OCI-LY7 (cell line): ENCODE measurements around the gene DENND4B. TPM values are rescaled to one million over a fixed set of nuclear protein-coding genes. Genes with fewer than 3 reads are reported as not detected.

ENCODE experiments used
- BruUV-seq: library from RNA; stranded (reverse); fragments of 400-500 nt; replicated peaks from 2 replicates; lab custom pipeline; 2021; lab: Mats Ljungman, UMichigan
- CTCF ChIA-PET: fragments of 300-600 bp; sonication (Branson Sonifier 250); formaldehyde crosslinking; loops from one replicate; lab custom pipeline; 2022; ENCODE audit warnings: antibody characterized with exemption; ENCODE audit not compliant: unreplicated experiment; lab: Charles Lee
- POLR2A ChIA-PET: fragments of 300-600 bp; sonication (Branson Sonifier 250); formaldehyde crosslinking; loops from one replicate; lab custom pipeline; 2022; ENCODE audit warnings: antibody characterized with exemption; lab: Charles Lee
- DNase-seq: peaks from one replicate; pipeline ENCODE4 v3.0.0-alpha.2; 2015; ENCODE audit warnings: low spot score
- H2AFZ ChIP-seq: fragments of 200-600 bp; sonication (generic), shearing (Covaris generic); 2 replicates; pipeline ENCODE4 v1.6.1; 2014; ENCODE audit warnings: mild to moderate bottlenecking, antibody characterized with exemption, low read length, moderate library complexity
- H3K27ac ChIP-seq: fragments of 200-600 bp; sonication (generic); 2 replicates; pipeline ENCODE4 v1.5.1; 2014; ENCODE audit warnings: mixed run types, low read depth, mild to moderate bottlenecking, moderate library complexity, low read length, inconsistent platforms; ENCODE audit not compliant: poor library complexity, severe bottlenecking
- H3K36me3 ChIP-seq: fragments of 200-600 bp; sonication (generic); 2 replicates; pipeline ENCODE4 v1.6.1; 2014; ENCODE audit warnings: mild to moderate bottlenecking, antibody characterized with exemption, low read length, moderate library complexity, mixed read lengths; ENCODE audit not compliant: insufficient read depth
- H3K4me1 ChIP-seq: fragments of 200-600 bp; sonication (generic); 2 replicates; pipeline ENCODE4 v1.5.1; 2014; ENCODE audit warnings: mild to moderate bottlenecking, low read length; ENCODE audit not compliant: insufficient read depth, poor library complexity, severe bottlenecking
- H3K4me2 ChIP-seq: fragments of 200-600 bp; sonication (generic); 2 replicates; pipeline ENCODE4 v1.6.1; 2014; ENCODE audit warnings: mild to moderate bottlenecking, low read length
- H3K4me3 ChIP-seq: fragments of 200-600 bp; sonication (generic); 2 replicates; pipeline ENCODE4 v1.5.1; 2014; ENCODE audit warnings: mild to moderate bottlenecking, low read depth, low read length; ENCODE audit not compliant: poor library complexity, severe bottlenecking
- H3K79me2 ChIP-seq: fragments of 200-600 bp; sonication (generic); 2 replicates; pipeline ENCODE4 v1.6.1; 2016; ENCODE audit warnings: low read depth, mild to moderate bottlenecking, low read length, moderate library complexity, mixed read lengths; ENCODE audit not compliant: insufficient read depth
- H3K9me2 ChIP-seq: fragments of 200-600 bp; sonication (generic); 2 replicates; pipeline ENCODE4 v1.6.1; 2016; ENCODE audit warnings: mild to moderate bottlenecking, low read length, mixed read lengths; ENCODE audit not compliant: insufficient read depth
- H3K9me3 ChIP-seq: fragments of 200-600 bp; sonication (generic); 2 replicates; pipeline ENCODE4 v1.6.1; 2014; ENCODE audit warnings: mild to moderate bottlenecking, mixed run types, low read length, mixed read lengths
- H4K20me1 ChIP-seq: fragments of 200-600 bp; sonication (generic); 2 replicates; pipeline ENCODE4 v1.6.1; 2014; ENCODE audit warnings: mild to moderate bottlenecking, antibody characterized with exemption, low read length, moderate library complexity, mixed read lengths; ENCODE audit not compliant: insufficient read depth
- CTCF ChIP-seq: fragments of 200-600 bp; sonication (generic); conservative IDR thresholded peaks from 2 replicates; pipeline ENCODE4 v1.5.1; 2014; ENCODE audit warnings: mild to moderate bottlenecking, antibody characterized with exemption, low read length, moderate library complexity, mixed read lengths
- EZH2phosphoT487 ChIP-seq: fragments of 200-600 bp; sonication (generic); IDR thresholded peaks from 2 replicates; pipeline ENCODE4 v1.6.1; 2018; ENCODE audit warnings: low read depth, borderline replicate concordance, mild to moderate bottlenecking, mixed run types, antibody characterized with exemption, low read length, moderate library complexity, mixed read lengths
- intact Hi-C: fragments of 100-400 bp; cut with micrococcal nuclease; formaldehyde crosslinking; loops from one replicate; pipeline ENCODE4 v1.10.0; 2022; ENCODE audit not compliant: unreplicated experiment
- total RNA-seq, 2 experiments: library from RNA; depleted of rRNA in 1 of 2; stranded (reverse); fragments of >200 nt in 1 of 2; shearing (Covaris generic) in 1 of 2; gene quantifications; 2 replicates each; pipeline ENCODE4 v1.2.3, GENCODE V29; 2014 to 2022

Gene DENND4B
- total RNA-seq, 2 experiments from 2014 or later: 50.5 to 164 TPM

- Histone ChIP-seq H3K79me2 (peaks cover 27% of the 10 kb centered on the region), H3K4me2 (peak within 1 kb of the TSS; percentile 77), H3K9me2 (no peaks in the 10 kb centered on the region), H2AFZ (peak within 1 kb of the TSS; percentile 66), H4K20me1 (peaks cover 5% of the 10 kb centered on the region; the same call in 1 of the 2 replicates), H3K9me3 (no peaks in the 10 kb centered on the region; the same call in 1 of the 2 replicates), H3K36me3 (peaks cover 49% of the 10 kb centered on the region), H3K27ac (peak within 1 kb of the TSS; percentile 62), H3K4me3 (peak within 1 kb of the TSS; percentile 81), H3K4me1 (peaks cover 50% of the 10 kb centered on the region)
- CTCF ChIA-PET: no interaction called here
- DNase-seq: peak; percentile 99
- POLR2A ChIA-PET: interaction anchor here (0.5 to 1.4 kb wide), 12 partner anchors 12 to 1302 kb away, joined by 3 to 6 read pairs (median 3); partner anchors contain the start of genes CREB3L4 and JTB
- no TSS peak for BruUV-seq
- intact Hi-C loops: loop anchor here (1.0 kb wide), 1 partner anchor 282 kb away; the partner anchor contains the start of gene HAX1
- no peak for TF ChIP-seq EZH2phosphoT487
- TF ChIP-seq CTCF: no peak
Observed at GRCh38 chr1:153990468-153991150, 44.1 kb upstream of the DENND4B start, which contains the start of gene RPS27. Gene RPS27, plus strand, starts transcription at chr1:153990762. Its CDS starts 35 bp downstream, at chr1:153990797.

- Histone ChIP-seq H3K4me3 (no peak overlapping the region), H3K79me2 (peaks cover 21% of the 10 kb centered on the region), H3K9me2 (no peaks in the 10 kb centered on the region), H3K27ac (peak overlapping the region; percentile 77), H3K9me3 (no peaks in the 10 kb centered on the region; the same call in 1 of the 2 replicates), H4K20me1 (peaks cover 2% of the 10 kb centered on the region; the same call in 1 of the 2 replicates), H3K4me2 (peak overlapping the region; percentile 64), H2AFZ (peak overlapping the region; percentile 98; the same call in 1 of the 2 replicates), H3K36me3 (peaks cover 19% of the 10 kb centered on the region), H3K4me1 (peaks cover 47% of the 10 kb centered on the region)
- DNase-seq: no peak
- ChIA-PET CTCF (interaction anchor here (0.7 to 1.7 kb wide), 7 partner anchors 10 to 415 kb away, joined by 3 to 6 read pairs (median 4); partner anchors contain the start of gene JTB), POLR2A (interaction anchor here (0.6 to 1.9 kb wide), 5 partner anchors 11 to 874 kb away, joined by 3 to 6 read pairs (median 3); no protein-coding TSS in a partner anchor)
- no TSS peak for BruUV-seq
- intact Hi-C loops: loop anchor here (2.0 to 10.0 kb wide), 4 partner anchors 41 to 473 kb away; partner anchors contain the start of gene DENND4B
- TF ChIP-seq EZH2phosphoT487: no peak
- no peak for TF ChIP-seq CTCF
Observed at GRCh38 chr1:153987621-153988020, 41.1 kb upstream of the DENND4B start.
